Transverse colon (tissue), 3 donors: ENCODE data around the gene GBGT1.

ENCODE experiments used
- EP300 ChIP-seq: sonication (generic); formaldehyde crosslinking; IDR thresholded peaks from one replicate; pipeline ENCODE4 v1.6.1; 2017; ENCODE audit warnings: antibody characterized with exemption, low read depth
- POLR2A ChIP-seq: fragments of 450-650 bp; IDR thresholded peaks from one replicate; pipeline ENCODE4 v1.6.1; 2016; ENCODE audit warnings: antibody characterized with exemption, mild to moderate bottlenecking, moderate library complexity
- TF ChIP-seq, protein P1 (sequence below), 5 experiments: fragments of 200-600 bp in 3 of 5; fragments of 450-650 bp in 2 of 5; sonication (generic) in 3 of 5; IDR thresholded peaks; 1 replicate in 2 of 5; 2 replicates in 3 of 5; pipeline ENCODE4 v1.5.1; 2016 to 2017; ENCODE audit warnings: antibody characterized with exemption in 5 of 5, inconsistent platforms in 3 of 5, mild to moderate bottlenecking in 2 of 5, moderate library complexity in 1 of 5

DNA sequence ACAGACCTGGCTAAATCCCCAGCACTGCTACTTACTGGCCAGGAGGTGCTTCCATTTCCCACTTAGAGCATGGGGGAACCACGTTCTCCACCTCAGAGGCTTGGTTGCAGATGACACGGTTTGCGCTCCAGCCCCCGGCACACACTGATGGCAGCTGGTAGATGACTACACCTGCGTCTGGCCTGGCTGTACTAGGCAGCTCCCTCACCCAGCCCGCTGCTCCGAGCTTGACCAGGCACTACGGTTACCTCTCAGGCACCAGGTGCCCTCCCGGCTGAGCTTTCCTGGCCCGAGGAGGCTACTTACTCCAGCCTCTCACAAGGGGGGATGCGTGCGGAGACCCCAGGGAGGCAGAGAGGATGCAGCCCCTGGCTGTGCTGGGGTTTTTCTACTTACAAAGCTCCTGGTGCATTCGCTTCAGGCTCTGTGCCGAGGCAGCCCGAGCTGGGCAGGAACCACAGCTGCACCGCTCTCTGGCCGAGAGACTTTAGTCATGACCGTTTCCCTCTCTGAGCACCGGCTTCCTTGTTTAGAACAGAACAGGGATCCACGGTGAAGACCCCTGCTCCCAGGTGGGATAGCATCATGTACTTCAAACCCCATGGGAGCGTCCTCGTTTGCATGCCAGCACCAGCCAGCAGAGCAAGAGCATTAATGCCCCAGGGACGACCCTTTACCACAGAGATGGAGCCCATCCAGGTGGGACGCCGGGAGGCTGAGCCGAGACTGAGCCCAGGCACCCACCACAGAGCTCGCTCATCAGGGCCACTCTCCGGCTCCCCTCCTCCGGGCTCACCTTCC is 7.6 kb upstream of the GBGT1 start:
- TF ChIP-seq, protein P1, sequence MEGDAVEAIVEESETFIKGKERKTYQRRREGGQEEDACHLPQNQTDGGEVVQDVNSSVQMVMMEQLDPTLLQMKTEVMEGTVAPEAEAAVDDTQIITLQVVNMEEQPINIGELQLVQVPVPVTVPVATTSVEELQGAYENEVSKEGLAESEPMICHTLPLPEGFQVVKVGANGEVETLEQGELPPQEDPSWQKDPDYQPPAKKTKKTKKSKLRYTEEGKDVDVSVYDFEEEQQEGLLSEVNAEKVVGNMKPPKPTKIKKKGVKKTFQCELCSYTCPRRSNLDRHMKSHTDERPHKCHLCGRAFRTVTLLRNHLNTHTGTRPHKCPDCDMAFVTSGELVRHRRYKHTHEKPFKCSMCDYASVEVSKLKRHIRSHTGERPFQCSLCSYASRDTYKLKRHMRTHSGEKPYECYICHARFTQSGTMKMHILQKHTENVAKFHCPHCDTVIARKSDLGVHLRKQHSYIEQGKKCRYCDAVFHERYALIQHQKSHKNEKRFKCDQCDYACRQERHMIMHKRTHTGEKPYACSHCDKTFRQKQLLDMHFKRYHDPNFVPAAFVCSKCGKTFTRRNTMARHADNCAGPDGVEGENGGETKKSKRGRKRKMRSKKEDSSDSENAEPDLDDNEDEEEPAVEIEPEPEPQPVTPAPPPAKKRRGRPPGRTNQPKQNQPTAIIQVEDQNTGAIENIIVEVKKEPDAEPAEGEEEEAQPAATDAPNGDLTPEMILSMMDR (IDR thresholded peaks at IDR 0.05): no peak
- TF ChIP-seq EP300 (no peak), POLR2A (no peak)
